H1 (cell line): ENCODE measurements around the gene PMEPA1. TPM values are rescaled to one million over a fixed set of nuclear protein-coding genes. Genes with fewer than 3 reads are reported as not detected.
A peak's percentile ranks its signal among the peaks of the same experiment; 100 is the strongest.

ENCODE experiments used
- CTCF ChIA-PET: fragments of 300-600 bp; sonication (Branson Sonifier 250); formaldehyde crosslinking; loops from one replicate; lab custom pipeline; 2021; ENCODE audit not compliant: partially characterized antibody; lab: Charles Lee
- POLR2A ChIA-PET: fragments of 300-600 bp; sonication (Branson Sonifier 250); formaldehyde crosslinking; loops from one replicate; lab custom pipeline; 2021; ENCODE audit warnings: inconsistent platforms; ENCODE audit not compliant: partially characterized antibody; lab: Charles Lee
- DNase-seq, 2 experiments: peaks; one replicate each; pipeline versions ENCODE4 v3.0.0 to v3.0.0-alpha.2; 2010 to 2022; ENCODE audit warnings: low spot score in 2 of 2, low read depth in 1 of 2, mixed read lengths in 1 of 2
- FAIRE-seq: peaks from 2 replicates; lab custom pipeline; 2011; peaks lifted over from hg19 to GRCh38; lab: Jason Lieb, UNC
- H2AFZ ChIP-seq: 2 replicates; pipeline ENCODE4 v1.8.1; 2012; ENCODE audit warnings: low read length, inconsistent platforms
- H2AK5ac ChIP-seq: 2 replicates; pipeline ENCODE4 v1.6.1; 2013; ENCODE audit warnings: low read depth, low read length
- H2BK120ac ChIP-seq: replicated peaks from 2 replicates; pipeline ENCODE3; 2013; ENCODE audit warnings: low read depth, low read length, inconsistent platforms
- H2BK12ac ChIP-seq: 2 replicates; pipeline ENCODE4 v1.6.1; 2013; ENCODE audit warnings: low read depth, low read length
- H2BK15ac ChIP-seq: 2 replicates; pipeline ENCODE4 v1.6.1; 2013; ENCODE audit warnings: low read length
- H2BK20ac ChIP-seq: 2 replicates; pipeline ENCODE4 v1.6.1; 2013; ENCODE audit warnings: low read length
- H2BK5ac ChIP-seq: 2 replicates; pipeline ENCODE4 v1.6.1; 2013; ENCODE audit warnings: low read depth, low read length
- H3K14ac ChIP-seq: 2 replicates; pipeline ENCODE4 v1.6.1; 2013; ENCODE audit warnings: inconsistent platforms; ENCODE audit not compliant: insufficient read length
- H3K18ac ChIP-seq: 2 replicates; pipeline ENCODE4 v1.6.1; 2013; ENCODE audit warnings: low read length; ENCODE audit errors: extremely low read depth
- H3K23ac ChIP-seq: 2 replicates; pipeline ENCODE4 v1.6.1; 2013; ENCODE audit warnings: inconsistent platforms; ENCODE audit not compliant: insufficient read length
- H3K23me2 ChIP-seq: 2 replicates; pipeline ENCODE4 v1.6.1; 2013; ENCODE audit warnings: low read depth, low read length
- H3K27ac ChIP-seq: 2 replicates; pipeline ENCODE4 v1.6.1; 2011; ENCODE audit warnings: low read depth, low read length, inconsistent platforms
- H3K27me3 ChIP-seq, 4 experiments: replicated peaks in 1 of 4; 1 replicate in 1 of 4; 2 replicates in 3 of 4; pipeline versions ENCODE4 v1.6.1 to v1.8.1; 2011 to 2013; ENCODE audit warnings: low read length in 3 of 4, mild to moderate bottlenecking in 3 of 4, inconsistent platforms in 2 of 4, mixed read lengths in 2 of 4, moderate library complexity in 1 of 4; ENCODE audit not compliant: control insufficient read depth in 3 of 4, insufficient read depth in 3 of 4; ENCODE audit errors: extremely low read depth in 1 of 4
- H3K36me3 ChIP-seq, 4 experiments: 2 replicates each; pipeline versions ENCODE4 v1.6.1 to v1.8.1; 2011 to 2013; ENCODE audit warnings: mild to moderate bottlenecking in 4 of 4, low read length in 3 of 4, moderate library complexity in 2 of 4, control low read depth in 1 of 4, inconsistent platforms in 1 of 4; ENCODE audit not compliant: insufficient read depth in 4 of 4, control insufficient read depth in 2 of 4
- H3K4ac ChIP-seq: replicated peaks from 2 replicates; pipeline ENCODE3; 2013; ENCODE audit warnings: low read length, low read depth, mixed read lengths, inconsistent platforms; ENCODE audit not compliant: insufficient read length
- H3K4me1 ChIP-seq, 4 experiments: replicated peaks in 1 of 4; 1 replicate in 1 of 4; 2 replicates in 3 of 4; pipeline versions ENCODE4 v1.6.1 to v1.8.1; 2011 to 2013; ENCODE audit warnings: low read length in 3 of 4, inconsistent platforms in 2 of 4, mixed read lengths in 1 of 4; ENCODE audit not compliant: insufficient read depth in 4 of 4, control insufficient read depth in 3 of 4
- H3K4me2 ChIP-seq, 2 experiments: 2 replicates each; pipeline versions ENCODE4 v1.6.1 to v1.8.1; 2011 to 2013; ENCODE audit warnings: low read depth in 2 of 2, low read length in 2 of 2, control low read depth in 1 of 2, inconsistent platforms in 1 of 2, mild to moderate bottlenecking in 1 of 2; ENCODE audit not compliant: insufficient read depth in 1 of 2
- H3K4me3 ChIP-seq, 4 experiments: fragments of 200-600, 300-600 bp in 1 of 4; sonication (generic), shearing (Covaris generic), sonication (Bioruptor Twin) in 1 of 4; 2 replicates each; pipeline versions ENCODE4 v1.5.1 to v1.8.1; 2011 to 2016; ENCODE audit warnings: low read length in 4 of 4, low read depth in 3 of 4, control low read depth in 2 of 4, inconsistent platforms in 2 of 4, mild to moderate bottlenecking in 2 of 4, mixed read lengths in 1 of 4, moderate library complexity in 1 of 4; ENCODE audit not compliant: insufficient read depth in 2 of 4; ENCODE audit errors: extremely low read depth in 1 of 4
- H3K56ac ChIP-seq: replicated peaks from 2 replicates; pipeline ENCODE3; 2013; ENCODE audit warnings: low read depth, mild to moderate bottlenecking, mixed read lengths, low read length, inconsistent platforms; ENCODE audit not compliant: insufficient read length
- H3K79me1 ChIP-seq: 2 replicates; pipeline ENCODE4 v1.6.1; 2013; ENCODE audit warnings: low read depth, low read length, control low read depth
- H3K79me2 ChIP-seq, 2 experiments: 2 replicates each; pipeline versions ENCODE4 v1.6.1 to v1.8.1; 2012 to 2013; ENCODE audit warnings: low read length in 2 of 2, mild to moderate bottlenecking in 2 of 2, inconsistent platforms in 1 of 2; ENCODE audit not compliant: insufficient read depth in 2 of 2, control insufficient read depth in 1 of 2
- H3K9ac ChIP-seq, 4 experiments: replicated peaks in 1 of 4; 1 replicate in 1 of 4; 2 replicates in 3 of 4; pipeline versions ENCODE4 v1.6.1 to v1.8.1; 2011 to 2013; ENCODE audit warnings: low read depth in 3 of 4, low read length in 3 of 4, control low read depth in 2 of 4, mild to moderate bottlenecking in 2 of 4, moderate library complexity in 2 of 4, inconsistent platforms in 1 of 4; ENCODE audit errors: extremely low read depth in 1 of 4
- H3K9me3 ChIP-seq, 2 experiments: 2 replicates each; pipeline versions ENCODE4 v1.6.1 to v1.8.1; 2012 to 2013; ENCODE audit warnings: mild to moderate bottlenecking in 2 of 2, moderate library complexity in 2 of 2, control low read depth in 1 of 2, inconsistent platforms in 1 of 2, low read depth in 1 of 2, low read length in 1 of 2, mixed read lengths in 1 of 2; ENCODE audit not compliant: insufficient read depth in 2 of 2
- H4K20me1 ChIP-seq, 2 experiments: replicated peaks in 1 of 2; 2 replicates each; pipeline versions ENCODE3 to v1.8.1; 2011 to 2013; ENCODE audit warnings: inconsistent platforms in 2 of 2, low read length in 2 of 2, mild to moderate bottlenecking in 1 of 2; ENCODE audit not compliant: insufficient read depth in 2 of 2, control insufficient read depth in 1 of 2
- H4K5ac ChIP-seq: 2 replicates; pipeline ENCODE4 v1.6.1; 2013; ENCODE audit warnings: low read length, low read depth, mixed read lengths, inconsistent platforms; ENCODE audit not compliant: insufficient read length
- H4K8ac ChIP-seq: 2 replicates; pipeline ENCODE4 v1.8.0; 2013; ENCODE audit warnings: mild to moderate bottlenecking, moderate library complexity, low read length, inconsistent platforms; ENCODE audit not compliant: insufficient read depth; ENCODE audit errors: extremely low read depth
- H4K91ac ChIP-seq: replicated peaks from 2 replicates; pipeline ENCODE3; 2013; ENCODE audit warnings: low read length, mixed read lengths, inconsistent platforms; ENCODE audit not compliant: insufficient read length
- BRCA1 ChIP-seq: IDR thresholded peaks from 2 replicates; pipeline ENCODE4 v1.6.1; 2012; ENCODE audit warnings: low read depth, low read length, improper control_type of control experiment
- CHD2 ChIP-seq: IDR thresholded peaks from 2 replicates; pipeline ENCODE4 v1.6.1; 2012; ENCODE audit warnings: low read length, improper control_type of control experiment
- HDAC2 ChIP-seq, 2 experiments: fragments of 300-600 bp in 1 of 2; sonication (generic) in 1 of 2; IDR thresholded peaks; 2 replicates each; pipeline ENCODE4 v1.6.1; 2011 to 2012; ENCODE audit warnings: low read depth in 2 of 2, low read length in 2 of 2, mild to moderate bottlenecking in 2 of 2, moderate library complexity in 2 of 2, borderline replicate concordance in 1 of 2, inconsistent platforms in 1 of 2
- HDAC6 ChIP-seq: IDR thresholded peaks from one replicate; pipeline ENCODE4 v1.7.1; 2012; ENCODE audit warnings: low read depth, mild to moderate bottlenecking, inconsistent platforms, low read length, moderate library complexity
- KDM4A ChIP-seq: IDR thresholded peaks from one replicate; pipeline ENCODE4 v1.7.1; 2012; ENCODE audit warnings: low read depth, mild to moderate bottlenecking, moderate library complexity, low read length, inconsistent platforms; ENCODE audit not compliant: severe bottlenecking
- RFX5 ChIP-seq: IDR thresholded peaks from 2 replicates; pipeline ENCODE4 v1.6.1; 2011; ENCODE audit warnings: low read depth, low read length, improper control_type of control experiment, borderline replicate concordance
- SAP30 ChIP-seq: fragments of 300-600 bp; sonication (generic); IDR thresholded peaks from 2 replicates; pipeline ENCODE4 v1.7.1; 2012; ENCODE audit warnings: low read length, moderate library complexity, mild to moderate bottlenecking, inconsistent platforms; ENCODE audit not compliant: insufficient read depth, insufficient replicate concordance
- SUZ12 ChIP-seq: fragments of 200-600 bp; sonication (generic); IDR thresholded peaks from 2 replicates; pipeline ENCODE4 v1.6.1; 2012; ENCODE audit warnings: mild to moderate bottlenecking, inconsistent platforms, low read length, moderate library complexity, mixed read lengths
- WGBS, 2 experiments: shearing (Covaris generic) in 1 of 2; methylation state at CpG; one replicate each; pipeline versions ENCODE4 v1.1.6 to v1.1.7; 2013 to 2015; ENCODE audit warnings: low lambda C conversion rate in 2 of 2, mixed read lengths in 2 of 2, inconsistent platforms in 1 of 2, low coverage in 1 of 2, missing lambda C conversion rate in 1 of 2; ENCODE audit not compliant: insufficient replicate concordance in 2 of 2, insufficient coverage in 1 of 2, insufficient read length in 1 of 2; ENCODE audit errors: extremely low coverage in 1 of 2, missing lambda C conversion rate in 1 of 2; 5-methylcytosine and 5-hydroxymethylcytosine counted together
- polyA plus RNA-seq, 7 experiments: library from polyadenylated mRNA; depleted of rRNA in 3 of 7; stranded (reverse) in 5 of 7; unstranded in 2 of 7; fragments of >200 nt in 5 of 7; fragments of 200-250 nt in 2 of 7; gene quantifications; 1 replicate in 5 of 7; 2 replicates in 1 of 7; 4 replicates in 1 of 7; pipeline versions ENCODE4 v1.2.1 to v1.2.3, GENCODE V29; 2011 to 2013; ENCODE audit warnings: missing spikeins in 2 of 7, mixed read lengths in 2 of 7
- total RNA-seq: library from RNA; stranded (reverse); fragmentation: NEBNext Ultra II Directional; extraction: Animal tissue kit (Norgen Biotek cat#: 25700); gene quantifications from 2 replicates; pipeline ENCODE4 v1.2.1, GENCODE V29; 2021
- TF ChIP-seq, protein P1 (sequence below), 3 experiments: IDR thresholded peaks; 1 replicate in 2 of 3; 2 replicates in 1 of 3; pipeline versions ENCODE4 v1.5.1 to v1.6.1; 2011; ENCODE audit warnings: low read length in 3 of 3, mild to moderate bottlenecking in 3 of 3, inconsistent platforms in 2 of 3, low read depth in 1 of 3, moderate library complexity in 1 of 3; ENCODE audit not compliant: insufficient read depth in 1 of 3; ENCODE audit errors: control extremely low read depth in 1 of 3

PMEPA1 gene
- total and polyA plus RNA-seq, 2 of the 8 experiments (the other 6 are each of a cell fraction or from before 2014, with no cell fraction given) = 12.7 to 20.5 TPM

- no peak overlapping the region for H2BK15ac ChIP-seq
- H3K9me3 ChIP-seq = no peaks in the 10 kb centered on the region; a peak in 1 of 4 replicates
- H3K79me1 ChIP-seq = no peaks in the 10 kb centered on the region
- no peak overlapping the region for H4K91ac ChIP-seq
- no peaks in the 10 kb centered on the region for H3K23me2 ChIP-seq
- no peak overlapping the region for H4K5ac ChIP-seq
- no peak overlapping the region for H2BK5ac ChIP-seq
- ChIA-PET CTCF (interaction anchor here (0.6 to 2.6 kb wide), 10 partner anchors 10 to 1232 kb away, joined by 3 to 9 read pairs (median 4); no protein-coding TSS in a partner anchor), POLR2A (no interaction called here)
- no peak overlapping the region for H2BK12ac ChIP-seq
- no peak overlapping the region for H3K23ac ChIP-seq
- H3K4ac ChIP-seq = no peak overlapping the region
- H3K4me3 ChIP-seq = no peak overlapping the region
- H2AK5ac ChIP-seq = no peak overlapping the region
- no peak overlapping the region for H4K8ac ChIP-seq
- no peak overlapping the region for H2BK120ac ChIP-seq
- no peaks in the 10 kb centered on the region for H3K36me3 ChIP-seq
- no peak overlapping the region for H2BK20ac ChIP-seq
- no peaks in the 10 kb centered on the region for H3K79me2 ChIP-seq
- 91% methylated on average over 19 of the region's 19 CpGs; no CpG with 5 or more reads in 1 of the 2 experiments for WGBS, 2 experiments
- no peak overlapping the region for H3K9ac ChIP-seq
- no peak overlapping the region for H3K4me2 ChIP-seq
- no peaks in the 10 kb centered on the region for H3K27me3 ChIP-seq
- no peaks in the 10 kb centered on the region for H4K20me1 ChIP-seq
- H2AFZ ChIP-seq = no peak overlapping the region
- no peak overlapping the region for H3K56ac ChIP-seq
- peak in 1 of 2 experiments; percentile 26 for DNase-seq
- H3K4me1 ChIP-seq = no peaks in the 10 kb centered on the region
- no peak overlapping the region for H3K27ac ChIP-seq
- FAIRE-seq = no peak
- H3K14ac ChIP-seq = no peak overlapping the region
- no peak overlapping the region for H3K18ac ChIP-seq
- TF ChIP-seq HDAC6 = no peak
- TF ChIP-seq SUZ12 = no peak
- no peak for TF ChIP-seq CHD2
- no peak for TF ChIP-seq RFX5
- no peak for TF ChIP-seq SAP30
- no peak for TF ChIP-seq HDAC2 (IDR thresholded peaks at IDR 0.05; ENCODE audit: borderline replicate concordance in 1 of 2, low read depth in 2 of 2, low read length in 2 of 2)
- TF ChIP-seq BRCA1 = no peak
- no peak for TF ChIP-seq KDM4A
- TF ChIP-seq, protein P1, sequence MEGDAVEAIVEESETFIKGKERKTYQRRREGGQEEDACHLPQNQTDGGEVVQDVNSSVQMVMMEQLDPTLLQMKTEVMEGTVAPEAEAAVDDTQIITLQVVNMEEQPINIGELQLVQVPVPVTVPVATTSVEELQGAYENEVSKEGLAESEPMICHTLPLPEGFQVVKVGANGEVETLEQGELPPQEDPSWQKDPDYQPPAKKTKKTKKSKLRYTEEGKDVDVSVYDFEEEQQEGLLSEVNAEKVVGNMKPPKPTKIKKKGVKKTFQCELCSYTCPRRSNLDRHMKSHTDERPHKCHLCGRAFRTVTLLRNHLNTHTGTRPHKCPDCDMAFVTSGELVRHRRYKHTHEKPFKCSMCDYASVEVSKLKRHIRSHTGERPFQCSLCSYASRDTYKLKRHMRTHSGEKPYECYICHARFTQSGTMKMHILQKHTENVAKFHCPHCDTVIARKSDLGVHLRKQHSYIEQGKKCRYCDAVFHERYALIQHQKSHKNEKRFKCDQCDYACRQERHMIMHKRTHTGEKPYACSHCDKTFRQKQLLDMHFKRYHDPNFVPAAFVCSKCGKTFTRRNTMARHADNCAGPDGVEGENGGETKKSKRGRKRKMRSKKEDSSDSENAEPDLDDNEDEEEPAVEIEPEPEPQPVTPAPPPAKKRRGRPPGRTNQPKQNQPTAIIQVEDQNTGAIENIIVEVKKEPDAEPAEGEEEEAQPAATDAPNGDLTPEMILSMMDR (IDR thresholded peaks at IDR 0.05; ENCODE audit: control extremely low read depth in 1 of 3, insufficient read depth in 1 of 3, low read depth in 1 of 3, low read length in 3 of 3) = no peak
These were observed 90.6 kb downstream of the PMEPA1 start for GRCh38 chr20:57619051-57619831.
